Smooth muscle cell (in vitro differentiated cells): ENCODE results near the gene ATP6V0C. TPM values are rescaled to one million over a fixed set of nuclear protein-coding genes. Genes with fewer than 3 reads are reported as not detected.
A peak's percentile ranks its signal among the peaks of the same experiment; 100 is the strongest.

ENCODE experiments used
- DNase-seq: peaks from one replicate; lab custom pipeline; 2025; ENCODE audit not compliant: unreplicated experiment; lab: John Stamatoyannopoulos, UW
- H2AFZ ChIP-seq: fragments of 200-600 bp; sonication (generic); 2 replicates; pipeline ENCODE4 v1.6.0; 2016; ENCODE audit warnings: antibody characterized with exemption, low read depth, mild to moderate bottlenecking
- H3F3A ChIP-seq: fragments of 200-600 bp; sonication (generic); 2 replicates; pipeline ENCODE4 v1.6.0; 2017; ENCODE audit warnings: antibody characterized with exemption, low read depth
- H3K27ac ChIP-seq: fragments of 200-600 bp; sonication (generic); 2 replicates; pipeline ENCODE4 v1.5.1; 2016; ENCODE audit warnings: low read depth, mild to moderate bottlenecking
- H3K27me3 ChIP-seq: fragments of 200-600 bp; sonication (generic); 2 replicates; pipeline ENCODE4 v1.6.1; 2016; ENCODE audit warnings: low read depth, mild to moderate bottlenecking
- H3K36me3 ChIP-seq: fragments of 200-600 bp; sonication (generic); 2 replicates; pipeline ENCODE4 v1.5.1; 2016; ENCODE audit warnings: low read depth
- H3K4me1 ChIP-seq: fragments of 200-600 bp; sonication (generic); 2 replicates; pipeline ENCODE4 v1.5.1; 2016; ENCODE audit warnings: low read depth
- H3K4me2 ChIP-seq: fragments of 200-600 bp; sonication (generic); 2 replicates; pipeline ENCODE4 v1.6.0; 2016; ENCODE audit warnings: mild to moderate bottlenecking
- H3K4me3 ChIP-seq: fragments of 200-600 bp; sonication (generic); 2 replicates; pipeline ENCODE4 v1.5.1; 2016; ENCODE audit warnings: mild to moderate bottlenecking
- H3K79me2 ChIP-seq: fragments of 200-600 bp; sonication (generic); 2 replicates; pipeline ENCODE4 v1.6.0; 2016; ENCODE audit warnings: low read depth, mild to moderate bottlenecking
- H3K9ac ChIP-seq: fragments of 200-600 bp; sonication (generic); 2 replicates; pipeline ENCODE4 v1.6.0; 2016; ENCODE audit warnings: low read depth
- H3K9me3 ChIP-seq: fragments of 200-600 bp; sonication (generic); replicated peaks from 2 replicates; pipeline ENCODE4 v1.5.1; 2016; ENCODE audit warnings: low read depth
- H4K20me1 ChIP-seq: fragments of 200-600 bp; sonication (generic); 2 replicates; pipeline ENCODE4 v1.6.0; 2016; ENCODE audit warnings: low read depth
- WGBS: methylation state at CpG from one replicate; pipeline ENCODE4 v1.1.7; 2016; ENCODE audit warnings: low lambda C conversion rate; 5-methylcytosine and 5-hydroxymethylcytosine counted together
- polyA plus RNA-seq: library from polyadenylated mRNA; unstranded; fragments of >200 nt; fragmentation: Nextera tagmentation; extraction: Ambion mirVana; gene quantifications from 2 replicates; pipeline ENCODE4 v1.2.1, GENCODE V29; 2016
- total RNA-seq: library from RNA; depleted of rRNA; stranded (reverse); fragments of >200 nt; gene quantifications from 2 replicates; pipeline ENCODE4 v1.2.3, GENCODE V29; 2014
- TF ChIP-seq, protein P1 (sequence below): fragments of 200-600 bp; sonication (generic); IDR thresholded peaks from 2 replicates; pipeline ENCODE4 v1.5.1; 2017; ENCODE audit warnings: borderline replicate concordance, mild to moderate bottlenecking, antibody characterized with exemption; ENCODE audit not compliant: insufficient read depth, poor library complexity, severe bottlenecking

ATP6V0C gene
- total and polyA plus RNA-seq, 2 experiments from 2014 or later: 99.2 to 207 TPM

DNA sequence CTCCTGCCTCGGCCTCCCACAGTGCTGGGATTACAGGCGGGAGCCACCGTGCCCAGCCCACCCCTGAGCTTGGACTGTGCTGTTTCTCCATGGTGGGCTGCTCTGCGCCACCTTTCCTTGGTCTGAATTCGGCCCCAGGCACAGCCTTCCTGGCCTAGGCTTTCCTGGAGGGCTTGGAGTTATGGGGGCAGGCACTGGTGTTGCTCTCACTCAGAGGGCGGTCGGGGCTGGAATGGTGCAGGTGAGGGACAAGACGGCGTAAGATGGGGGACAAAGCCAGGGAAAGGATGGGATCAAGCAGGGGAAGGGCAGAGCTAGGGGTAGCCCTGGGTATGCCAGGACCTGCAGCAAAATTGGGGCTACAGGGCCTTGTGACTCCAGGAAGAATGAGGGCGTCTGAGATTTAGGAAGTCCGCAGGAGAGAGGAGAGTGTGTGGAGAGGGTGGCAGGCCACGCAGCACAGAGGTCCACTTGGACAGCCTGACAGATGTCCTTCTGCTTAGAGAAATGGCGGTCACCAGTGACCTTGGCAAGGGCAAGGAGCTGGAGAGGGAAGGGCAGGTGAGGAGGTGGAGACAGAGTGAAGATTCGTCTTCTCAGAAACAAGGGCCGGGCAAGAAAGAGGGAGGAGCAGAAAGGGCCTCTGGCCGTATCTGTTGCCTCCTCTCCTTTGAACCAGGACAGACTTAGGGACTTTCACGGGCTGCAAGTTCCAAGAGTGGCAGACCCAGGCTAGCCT lies 1.6 kb upstream of the ATP6V0C start:
- Histone ChIP-seq H3K79me2 (peaks cover 33% of the 10 kb centered on the region), H3K9me3 (no peaks in the 10 kb centered on the region), H3K36me3 (no peaks in the 10 kb centered on the region), H3K4me1 (peaks cover 29% of the 10 kb centered on the region), H3K4me3 (no peak overlapping the region), H2AFZ (no peak overlapping the region), H4K20me1 (peaks cover 28% of the 10 kb centered on the region), H3K4me2 (no peak overlapping the region), H3K27ac (no peak overlapping the region), H3K9ac (no peak overlapping the region), H3F3A (peaks cover 3% of the 10 kb centered on the region), H3K27me3 (no peaks in the 10 kb centered on the region)
- 89% methylated on average over 17 of the region's 17 CpGs for WGBS
- no peak for DNase-seq
- TF ChIP-seq, protein P1, sequence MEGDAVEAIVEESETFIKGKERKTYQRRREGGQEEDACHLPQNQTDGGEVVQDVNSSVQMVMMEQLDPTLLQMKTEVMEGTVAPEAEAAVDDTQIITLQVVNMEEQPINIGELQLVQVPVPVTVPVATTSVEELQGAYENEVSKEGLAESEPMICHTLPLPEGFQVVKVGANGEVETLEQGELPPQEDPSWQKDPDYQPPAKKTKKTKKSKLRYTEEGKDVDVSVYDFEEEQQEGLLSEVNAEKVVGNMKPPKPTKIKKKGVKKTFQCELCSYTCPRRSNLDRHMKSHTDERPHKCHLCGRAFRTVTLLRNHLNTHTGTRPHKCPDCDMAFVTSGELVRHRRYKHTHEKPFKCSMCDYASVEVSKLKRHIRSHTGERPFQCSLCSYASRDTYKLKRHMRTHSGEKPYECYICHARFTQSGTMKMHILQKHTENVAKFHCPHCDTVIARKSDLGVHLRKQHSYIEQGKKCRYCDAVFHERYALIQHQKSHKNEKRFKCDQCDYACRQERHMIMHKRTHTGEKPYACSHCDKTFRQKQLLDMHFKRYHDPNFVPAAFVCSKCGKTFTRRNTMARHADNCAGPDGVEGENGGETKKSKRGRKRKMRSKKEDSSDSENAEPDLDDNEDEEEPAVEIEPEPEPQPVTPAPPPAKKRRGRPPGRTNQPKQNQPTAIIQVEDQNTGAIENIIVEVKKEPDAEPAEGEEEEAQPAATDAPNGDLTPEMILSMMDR: no peak

DNA sequence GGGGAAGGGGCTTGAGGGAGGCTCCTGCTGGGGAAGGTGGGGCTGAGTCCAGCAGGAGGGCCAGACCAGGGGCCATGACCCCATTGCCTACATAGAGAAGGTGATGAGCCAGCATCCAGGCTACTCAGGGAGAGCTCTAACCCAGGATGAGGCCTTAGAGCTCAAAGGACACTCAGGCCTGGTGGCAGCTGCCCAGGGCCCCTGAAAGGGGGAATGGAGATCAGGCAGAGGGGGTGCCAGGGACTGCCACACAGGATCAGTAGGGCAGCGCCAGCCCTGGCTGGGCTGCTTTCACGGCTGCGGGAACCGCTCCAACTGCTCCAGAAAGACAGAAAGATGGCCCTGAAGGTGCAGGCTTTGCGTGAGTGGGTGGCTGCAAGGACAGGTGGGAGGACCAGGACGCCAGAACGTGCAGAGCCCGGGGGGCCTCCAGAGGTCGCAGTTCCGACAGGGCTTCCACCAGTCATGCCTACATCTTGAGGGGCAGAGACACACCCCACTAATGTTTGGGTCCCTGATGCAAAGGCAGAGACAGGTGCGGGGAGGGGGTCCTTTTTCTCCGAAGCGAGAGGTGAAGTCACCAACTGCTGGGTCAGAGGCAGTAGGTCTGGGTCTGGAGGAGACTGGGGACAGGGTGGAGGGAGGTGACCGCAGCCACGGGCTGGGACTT lies 882 bp upstream of the ATP6V0C start:
- peaks cover 29% of the 10 kb centered on the region for H3K4me1 ChIP-seq
- TF ChIP-seq, protein P1: no peak
- DNase-seq: no peak
- H3K4me2 ChIP-seq: peak overlapping the region; percentile 98
- WGBS: 39% methylated on average over 14 of the region's 15 CpGs
- peaks cover 36% of the 10 kb centered on the region for H4K20me1 ChIP-seq
- peaks cover 40% of the 10 kb centered on the region for H3K79me2 ChIP-seq
- peak overlapping the region; percentile 100 for H3K4me3 ChIP-seq
- no peak overlapping the region for H3K27ac ChIP-seq
- H3F3A ChIP-seq: peaks cover 3% of the 10 kb centered on the region
- no peaks in the 10 kb centered on the region for H3K9me3 ChIP-seq
- no peaks in the 10 kb centered on the region for H3K27me3 ChIP-seq
- peak overlapping the region; percentile 66 for H2AFZ ChIP-seq
- no peaks in the 10 kb centered on the region for H3K36me3 ChIP-seq
- H3K9ac ChIP-seq: no peak overlapping the region

DNA sequence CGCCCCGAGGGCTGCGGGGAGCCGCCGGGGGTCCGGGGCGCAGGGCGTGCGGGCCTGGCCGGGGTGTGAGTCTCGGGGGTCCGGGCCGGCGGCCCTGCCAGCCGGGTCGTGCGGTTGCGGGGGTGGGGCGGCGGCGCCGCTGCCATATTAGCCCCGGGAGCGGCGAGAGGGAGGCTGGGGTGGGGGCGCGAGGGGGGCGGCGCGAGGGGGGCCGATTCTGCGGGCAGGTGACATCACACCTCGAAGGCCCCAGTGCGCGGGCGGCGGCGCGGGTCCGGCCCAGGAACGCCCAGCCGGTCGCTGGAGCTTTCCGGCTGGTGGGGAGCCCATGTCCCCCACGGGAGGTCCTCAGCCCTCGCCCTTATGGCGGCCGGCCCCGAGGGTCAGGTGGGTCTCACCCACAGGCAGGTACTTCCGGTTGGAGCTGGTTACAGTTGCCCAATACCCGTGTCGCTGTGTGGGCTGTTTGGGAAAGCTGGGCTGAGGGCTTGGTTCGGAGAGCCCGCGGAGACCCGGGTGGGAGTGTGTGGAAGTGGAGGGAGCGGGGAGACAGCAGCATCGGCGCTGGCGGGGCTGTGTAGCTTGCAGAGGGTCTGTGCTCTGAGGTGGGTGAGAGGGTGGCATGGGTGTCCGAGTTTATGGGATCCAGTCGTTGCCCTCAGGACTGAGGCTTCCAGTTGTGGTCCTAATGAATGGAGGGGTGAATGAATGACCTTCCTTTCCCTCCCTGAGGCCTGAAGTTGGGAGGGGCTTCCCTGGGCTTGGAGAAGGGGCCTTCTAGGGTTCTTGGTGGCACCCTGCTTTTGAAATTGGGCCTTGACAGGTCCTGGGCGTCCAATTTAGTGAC lies 804 bp downstream of the ATP6V0C start:
- peak overlapping the region; percentile 100 for H3K4me3 ChIP-seq
- WGBS: 2% methylated on average over 38 of the region's 63 CpGs
- H3K27me3 ChIP-seq: no peaks in the 10 kb centered on the region
- peaks cover 57% of the 10 kb centered on the region for H3K79me2 ChIP-seq
- TF ChIP-seq, protein P1: no peak
- peak overlapping the region; percentile 100 for H3K9ac ChIP-seq
- H4K20me1 ChIP-seq: peaks cover 52% of the 10 kb centered on the region
- DNase-seq: no peak
- no peaks in the 10 kb centered on the region for H3K9me3 ChIP-seq
- H3K27ac ChIP-seq: peak overlapping the region; percentile 100
- H3F3A ChIP-seq: peaks cover 3% of the 10 kb centered on the region
- no peaks in the 10 kb centered on the region for H3K36me3 ChIP-seq
- H2AFZ ChIP-seq: no peak overlapping the region
- H3K4me2 ChIP-seq: peak overlapping the region; percentile 98
- peaks cover 29% of the 10 kb centered on the region for H3K4me1 ChIP-seq
